ENCODE results near the gene DOC2A. TPM values are rescaled to one million over a fixed set of nuclear protein-coding genes. Genes with fewer than 3 reads are reported as not detected.
A peak's percentile ranks its signal among the peaks of the same experiment; 100 is the strongest.

Gene DOC2A
- total and polyA plus RNA-seq, 10 of the 15 experiments (the other 5 are each of a cell fraction or from before 2014, with no cell fraction given), result 0.06 to 0.17 (median 0.12) TPM; not detected in 6

- BruUV-seq (replicated peaks), result no TSS peak
- H3K4me1 ChIP-seq (ENCODE audit: control insufficient read depth, insufficient read depth, low read length), result no peaks in the 10 kb centered on the region
- ATAC-seq (peak; percentile 34), DNase-seq (ENCODE audit: low read depth, low spot score) (no peak), FAIRE-seq (no peak)
- WGBS (ENCODE audit: insufficient coverage, insufficient replicate concordance, low lambda C conversion rate, missing lambda C conversion rate), result 43% methylated on average over 30 of the region's 34 CpGs
- ChIA-PET SMC1A (ENCODE audit: uncharacterized antibody, unreplicated experiment) (no interaction called here), CTCF (no interaction called here), POLR2A (interaction anchor here (0.6 kb wide), 1 partner anchor 18 kb away, joined by 3 read pairs; no protein-coding TSS in a partner anchor), RAD21 (ENCODE audit: unreplicated experiment) (interaction anchor here (0.6 kb wide), 1 partner anchor 315 kb away, joined by 3 read pairs; no protein-coding TSS in a partner anchor)
- peak overlapping the region; percentile 42 for H3K4me2 ChIP-seq (ENCODE audit: control insufficient read depth, insufficient read depth)
- no peak overlapping the region for H3K9ac ChIP-seq (ENCODE audit: control insufficient read depth, insufficient read depth, low read length)
- no peaks in the 10 kb centered on the region; a peak in 1 of 4 replicates for H3K36me3 ChIP-seq (ENCODE audit: control insufficient read depth in 2 of 2, insufficient read depth in 2 of 2, low read length in 1 of 2)
- H3K9me3 ChIP-seq (replicated peaks; ENCODE audit: control insufficient read depth, insufficient read depth, low read length), result no peaks in the 10 kb centered on the region
- in situ Hi-C loops (cut with MboI) (loop anchor here (25.0 kb wide), 1 partner anchor 898 kb away; no protein-coding TSS in a partner anchor), intact Hi-C loops (cut with micrococcal nuclease; ENCODE audit: unreplicated experiment) (no loop called here)
- TF ChIP-seq NKRF (conservative IDR thresholded peaks at IDR 0.05) (no peak), CHD1 (IDR thresholded peaks at IDR 0.05; ENCODE audit: low read depth, low read length) (no peak), FOXK2 (IDR thresholded peaks at IDR 0.05) (no peak), PKNOX1 (IDR thresholded peaks at IDR 0.05) (no peak)
- H4K20me1 ChIP-seq (ENCODE audit: control insufficient read depth, insufficient read depth), result no peaks in the 10 kb centered on the region
- H3K4me3 ChIP-seq, result 0 out of 2 replicates have a peak overlapping the region, but pooled peaks have one; percentile 32
- H3K27ac ChIP-seq (ENCODE audit: control insufficient read depth, insufficient read depth), result no peak overlapping the region
- H3K79me2 ChIP-seq (ENCODE audit: control insufficient read depth, insufficient read depth, low read length), result no peaks in the 10 kb centered on the region
- H3K27me3 ChIP-seq (replicated peaks in 1 of 2; ENCODE audit: control insufficient read depth in 2 of 2, insufficient read depth in 2 of 2, low read length in 1 of 2), result peaks cover 3 to 7% of the 10 kb centered on the region in 2 experiments; a peak in 3 of 4 replicates
- no peak overlapping the region for H2AFZ ChIP-seq (ENCODE audit: control insufficient read depth, low read depth, low read length)
Observed at GRCh38 chr16:30009990-30010843, 610 bp downstream of the DOC2A start.

Measured in GM12878 (cell line).